Trophoblast cell (in vitro differentiated cells and primary cell): ENCODE results near the gene XAB2.
"Not testable (repeated sequence)": the region's sequence is repeated elsewhere in the genome, so short reads cannot be mapped to it uniquely, and the experiment has no call there.

ENCODE experiments used
- DNase-seq, 2 donors: peaks; one replicate each; pipeline ENCODE4 v3.0.0-alpha.2; 2016
- H2AFZ ChIP-seq: 2 replicates; pipeline ENCODE4 v1.6.1; 2013; ENCODE audit warnings: low read length, moderate library complexity, mild to moderate bottlenecking; ENCODE audit not compliant: insufficient read depth, poor library complexity
- H2AK5ac ChIP-seq: 2 replicates; pipeline ENCODE4 v1.6.1; 2013; ENCODE audit warnings: mild to moderate bottlenecking, low read length
- H2BK120ac ChIP-seq: 2 replicates; pipeline ENCODE4 v1.6.1; 2013; ENCODE audit warnings: low read length, mild to moderate bottlenecking, moderate library complexity; ENCODE audit not compliant: insufficient read depth, poor library complexity
- H2BK12ac ChIP-seq: 2 replicates; pipeline ENCODE4 v1.6.1; 2013; ENCODE audit warnings: mild to moderate bottlenecking, low read length, moderate library complexity
- H2BK5ac ChIP-seq: 2 replicates; pipeline ENCODE4 v1.6.1; 2013; ENCODE audit warnings: low read length, low read depth, moderate library complexity, mild to moderate bottlenecking; ENCODE audit not compliant: poor library complexity
- H3K14ac ChIP-seq: 2 replicates; pipeline ENCODE4 v1.6.1; 2013; ENCODE audit warnings: mild to moderate bottlenecking, low read length
- H3K18ac ChIP-seq: 2 replicates; pipeline ENCODE4 v1.6.1; 2013; ENCODE audit warnings: mild to moderate bottlenecking, low read length
- H3K23ac ChIP-seq: 2 replicates; pipeline ENCODE4 v1.6.1; 2013; ENCODE audit warnings: low read length
- H3K27ac ChIP-seq: 2 replicates; pipeline ENCODE4 v1.5.1; 2013; ENCODE audit warnings: low read depth, mild to moderate bottlenecking, inconsistent platforms, low read length, moderate library complexity
- H3K27me3 ChIP-seq: 2 replicates; pipeline ENCODE4 v1.6.1; 2013; ENCODE audit warnings: inconsistent platforms, mild to moderate bottlenecking, low read length, moderate library complexity; ENCODE audit not compliant: insufficient read depth
- H3K36me3 ChIP-seq, 2 experiments: 1 replicate in 1 of 2; 2 replicates in 1 of 2; pipeline ENCODE4 v1.6.1; 2013; ENCODE audit warnings: low read length in 2 of 2, mild to moderate bottlenecking in 2 of 2, moderate library complexity in 1 of 2; ENCODE audit not compliant: insufficient read depth in 2 of 2, control insufficient read depth in 1 of 2
- H3K4ac ChIP-seq: 2 replicates; pipeline ENCODE4 v1.6.1; 2013; ENCODE audit warnings: low read depth, mild to moderate bottlenecking, low read length, moderate library complexity
- H3K4me1 ChIP-seq, 2 experiments: 1 replicate in 1 of 2; 2 replicates in 1 of 2; pipeline ENCODE4 v1.6.1; 2013; ENCODE audit warnings: low read length in 2 of 2, mild to moderate bottlenecking in 2 of 2, moderate library complexity in 1 of 2; ENCODE audit not compliant: insufficient read depth in 2 of 2, control insufficient read depth in 1 of 2
- H3K4me2 ChIP-seq: 2 replicates; pipeline ENCODE4 v1.6.1; 2013; ENCODE audit warnings: inconsistent platforms, mild to moderate bottlenecking, low read length, moderate library complexity
- H3K4me3 ChIP-seq: 2 replicates; pipeline ENCODE4 v1.5.1; 2013; ENCODE audit warnings: mild to moderate bottlenecking, low read depth, low read length, inconsistent platforms
- H3K79me1 ChIP-seq: one replicate; pipeline ENCODE4 v1.6.1; 2013; ENCODE audit warnings: low read length
- H3K79me2 ChIP-seq: 2 replicates; pipeline ENCODE4 v1.6.1; 2013; ENCODE audit warnings: low read length, mild to moderate bottlenecking; ENCODE audit not compliant: control insufficient read depth, insufficient read depth, poor library complexity
- H3K9ac ChIP-seq: 2 replicates; pipeline ENCODE4 v1.6.1; 2013; ENCODE audit warnings: mild to moderate bottlenecking, low read length
- H3K9me3 ChIP-seq: 2 replicates; pipeline ENCODE4 v1.6.1; 2013; ENCODE audit warnings: low read depth, mild to moderate bottlenecking, control low read depth, inconsistent platforms, low read length; ENCODE audit not compliant: insufficient read depth
- H4K12ac ChIP-seq: 2 replicates; pipeline ENCODE4 v1.6.1; 2013; ENCODE audit warnings: low read depth, mild to moderate bottlenecking, low read length, moderate library complexity
- H4K8ac ChIP-seq: 2 replicates; pipeline ENCODE4 v1.6.1; 2013; ENCODE audit warnings: low read depth, mild to moderate bottlenecking, low read length, moderate library complexity
- H4K91ac ChIP-seq: one replicate; pipeline ENCODE4 v1.6.1; 2013; ENCODE audit warnings: low read depth, mild to moderate bottlenecking, low read length, moderate library complexity
- WGBS: extraction: QIAGEN DNeasy Blood & Tissue Kit; methylation state at CpG from one replicate; pipeline ENCODE4 v1.1.7; 2013; ENCODE audit warnings: missing lambda C conversion rate; ENCODE audit not compliant: insufficient read length, insufficient coverage; ENCODE audit errors: extremely low coverage; 5-methylcytosine and 5-hydroxymethylcytosine counted together

XAB2 gene

GRCh38 chr19:7579182-7579581, 50.2 kb downstream of the XAB2 start:
- H2AFZ ChIP-seq: no peak overlapping the region
- no peak overlapping the region for H2BK5ac ChIP-seq
- no peak overlapping the region for H2BK12ac ChIP-seq
- H3K36me3 ChIP-seq: no peaks in the 10 kb centered on the region
- H2BK120ac ChIP-seq: no peak overlapping the region
- no peak overlapping the region for H2AK5ac ChIP-seq
- no CpG with 5 or more reads among the region's 6 CpGs for WGBS
- H3K4me1 ChIP-seq: no peaks in the 10 kb centered on the region
- no peak overlapping the region for H3K4ac ChIP-seq
- H4K8ac ChIP-seq: no peak overlapping the region
- no peak overlapping the region for H4K12ac ChIP-seq
- no peak overlapping the region for H3K14ac ChIP-seq
- H3K9ac ChIP-seq: no peak overlapping the region
- H3K27ac ChIP-seq: no peak overlapping the region
- no peak overlapping the region for H3K18ac ChIP-seq
- no peaks in the 10 kb centered on the region for H3K79me2 ChIP-seq
- no peaks in the 10 kb centered on the region for H3K9me3 ChIP-seq
- no peaks in the 10 kb centered on the region for H3K27me3 ChIP-seq
- H4K91ac ChIP-seq: no peak overlapping the region
- DNase-seq: no peak
- no peak overlapping the region for H3K4me3 ChIP-seq
- no peaks in the 10 kb centered on the region for H3K79me1 ChIP-seq
- H3K4me2 ChIP-seq: no peak overlapping the region
- no peak overlapping the region for H3K23ac ChIP-seq

GRCh38 chr19:7578127-7578526, 51.2 kb downstream of the XAB2 start:
- Histone ChIP-seq H2BK120ac (no peak overlapping the region), H3K79me1 (no peaks in the 10 kb centered on the region), H2BK12ac (no peak overlapping the region), H3K23ac (no peak overlapping the region), H2AFZ (no peak overlapping the region), H4K12ac (no peak overlapping the region), H3K14ac (no peak overlapping the region), H2BK5ac (no peak overlapping the region), H3K36me3 (no peaks in the 10 kb centered on the region), H3K27me3 (no peaks in the 10 kb centered on the region), H3K9me3 (no peaks in the 10 kb centered on the region), H4K8ac (no peak overlapping the region), H2AK5ac (no peak overlapping the region), H4K91ac (no peak overlapping the region), H3K4me3 (no peak overlapping the region), H3K9ac (no peak overlapping the region), H3K4me1 (no peaks in the 10 kb centered on the region), H3K18ac (no peak overlapping the region), H3K4me2 (no peak overlapping the region), H3K27ac (no peak overlapping the region), H3K4ac (no peak overlapping the region), H3K79me2 (no peaks in the 10 kb centered on the region)
- DNase-seq: no peak
- no CpG with 5 or more reads among the region's 6 CpGs for WGBS

DNA sequence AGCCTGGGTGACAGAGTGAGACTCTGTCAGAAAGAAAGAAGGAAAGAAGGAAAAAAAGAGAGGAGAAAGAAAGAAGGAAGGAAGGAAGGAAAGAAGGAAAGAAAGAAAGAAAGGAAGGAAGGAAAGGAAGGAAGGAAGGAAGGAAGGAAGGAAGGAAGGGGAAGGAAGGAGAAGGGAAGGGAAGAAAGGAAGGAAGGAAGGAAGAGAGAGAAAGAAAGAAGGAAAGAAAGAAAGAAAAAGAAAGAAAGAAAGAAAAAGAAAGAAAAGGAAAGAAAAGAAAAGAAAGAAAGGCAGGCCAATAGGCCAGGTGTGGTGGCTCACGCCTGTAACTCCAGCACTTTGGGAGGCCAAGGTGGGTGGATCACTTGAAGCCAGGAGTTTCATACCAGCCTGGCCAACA, 51.9 kb downstream of the XAB2 start:
- not testable (repeated sequence) for H3K36me3 ChIP-seq, H3K79me2 ChIP-seq, H3K27ac ChIP-seq, H2AK5ac ChIP-seq, H3K23ac ChIP-seq, H2BK120ac ChIP-seq, H3K18ac ChIP-seq, H2AFZ ChIP-seq, H4K8ac ChIP-seq, H3K4me3 ChIP-seq, DNase-seq, H3K4ac ChIP-seq, H2BK5ac ChIP-seq, H3K9me3 ChIP-seq, H3K79me1 ChIP-seq, H3K9ac ChIP-seq, H3K27me3 ChIP-seq, H4K12ac ChIP-seq, H3K14ac ChIP-seq, H4K91ac ChIP-seq, H3K4me1 ChIP-seq, H2BK12ac ChIP-seq, H3K4me2 ChIP-seq
- no CpG with 5 or more reads among the region's 1 CpG for WGBS

GRCh38 chr19:7575434-7576040, 53.8 kb downstream of the XAB2 start:
- Histone ChIP-seq H4K91ac (no peak overlapping the region), H3K18ac (no peak overlapping the region), H3K27me3 (no peaks in the 10 kb centered on the region), H3K4me3 (no peak overlapping the region), H3K79me2 (no peaks in the 10 kb centered on the region), H3K4me1 (no peaks in the 10 kb centered on the region), H3K9ac (no peak overlapping the region), H3K27ac (no peak overlapping the region), H3K36me3 (no peaks in the 10 kb centered on the region), H2BK12ac (no peak overlapping the region), H3K79me1 (no peaks in the 10 kb centered on the region), H3K9me3 (no peaks in the 10 kb centered on the region), H3K14ac (no peak overlapping the region), H3K4ac (no peak overlapping the region), H2AFZ (no peak overlapping the region), H3K23ac (no peak overlapping the region), H4K12ac (no peak overlapping the region), H4K8ac (no peak overlapping the region), H3K4me2 (no peak overlapping the region), H2AK5ac (no peak overlapping the region), H2BK5ac (no peak overlapping the region), H2BK120ac (no peak overlapping the region)
- peak in 1 of 2 donors; percentile 19 for DNase-seq
- no CpG with 5 or more reads among the region's 9 CpGs for WGBS
